OCI-LY7 (cell line): Measurements from ENCODE around the gene LIAS.

Source experiments
- CTCF ChIP-seq: fragments of 200-600 bp; sonication (generic); conservative IDR thresholded peaks from 2 replicates; pipeline ENCODE4 v1.5.1; 2014; ENCODE audit warnings: mild to moderate bottlenecking, antibody characterized with exemption, low read length, moderate library complexity, mixed read lengths
- EZH2phosphoT487 ChIP-seq: fragments of 200-600 bp; sonication (generic); IDR thresholded peaks from 2 replicates; pipeline ENCODE4 v1.6.1; 2018; ENCODE audit warnings: low read depth, borderline replicate concordance, mild to moderate bottlenecking, mixed run types, antibody characterized with exemption, low read length, moderate library complexity, mixed read lengths

GRCh38 chr4:39486221-39486804 lies 27.5 kb downstream of the LIAS start:
- TF ChIP-seq CTCF: no peak
- TF ChIP-seq EZH2phosphoT487: no peak
